K562 (cell line): ENCODE results near the gene TMEM33. TPM values are rescaled to one million over a fixed set of nuclear protein-coding genes. Genes with fewer than 3 reads are reported as not detected.

Experiments
- ATAC-seq: fragments of 200-7000 bp; cut with Tn5 transposase; 3 replicates; pipeline ENCODE4 v1.9.1; 2020; ENCODE audit warnings: moderate library complexity
- BruUV-seq: library from RNA; stranded (reverse); fragments of 400-500 nt; replicated peaks from 2 replicates; lab custom pipeline; 2021; lab: Mats Ljungman, UMichigan
- CTCF ChIA-PET: fragments of 300-600 bp; formaldehyde crosslinking; extraction: SDS; loops from one replicate; lab custom pipeline; 2021; ENCODE audit warnings: low intra/inter-chr PET ratio; lab: Yijun Ruan, JAX
- POLR2A ChIA-PET: fragments of 300-600, 350-650 bp; sonication (Branson Sonifier 250); formaldehyde crosslinking; extraction: SDS; loops from one replicate; lab custom pipeline; 2021; ENCODE audit warnings: antibody characterized with exemption, inconsistent platforms; lab: Yijun Ruan, JAX
- DNase-seq, 4 experiments: peaks; one replicate each; pipeline versions ENCODE4 v3.0.0 to v3.0.0-alpha.2; 2011 to 2018; ENCODE audit warnings: low spot score in 3 of 4, mixed read lengths in 3 of 4; ENCODE audit errors: extremely low read depth in 1 of 4
- FAIRE-seq: peaks from 2 replicates; lab custom pipeline; 2011; peaks lifted over from hg19 to GRCh38; lab: Jason Lieb, UNC
- H2AFZ ChIP-seq: 2 replicates; pipeline ENCODE4 v1.6.0; 2011; ENCODE audit warnings: low read depth, low read length, control low read depth, inconsistent platforms
- H3K27ac ChIP-seq: fragments of 200-600 bp; 3 replicates; pipeline ENCODE4 v1.8.0; 2011; ENCODE audit warnings: low read depth, mild to moderate bottlenecking, control low read depth, inconsistent platforms, low read length, moderate library complexity, mixed read lengths; ENCODE audit errors: extremely low read depth
- H3K27me3 ChIP-seq, 2 experiments: fragments of 300-600 bp in 1 of 2; 2 replicates in 1 of 2; 3 replicates in 1 of 2; pipeline versions ENCODE4 v1.6.0 to v1.8.0; 2011; ENCODE audit warnings: inconsistent platforms in 2 of 2, low read length in 2 of 2, mild to moderate bottlenecking in 1 of 2, mixed read lengths in 1 of 2, moderate library complexity in 1 of 2; ENCODE audit not compliant: control insufficient read depth in 2 of 2, insufficient read depth in 2 of 2
- H3K36me3 ChIP-seq: fragments of 300-600 bp; 3 replicates; pipeline ENCODE4 v1.8.0; 2011; ENCODE audit warnings: mild to moderate bottlenecking, low read length, inconsistent platforms; ENCODE audit not compliant: control insufficient read depth, insufficient read depth
- H3K4me1 ChIP-seq, 2 experiments: fragments of 200-600 bp in 1 of 2; replicated peaks in 1 of 2; 2 replicates in 1 of 2; 3 replicates in 1 of 2; pipeline versions ENCODE4 v1.5.1 to v1.8.0; 2011; ENCODE audit warnings: inconsistent platforms in 2 of 2, low read length in 2 of 2, mild to moderate bottlenecking in 1 of 2, mixed read lengths in 1 of 2, moderate library complexity in 1 of 2; ENCODE audit not compliant: control insufficient read depth in 2 of 2, insufficient read depth in 2 of 2
- H3K4me2 ChIP-seq: 2 replicates; pipeline ENCODE4 v1.6.1; 2011; ENCODE audit warnings: low read length, control low read depth, inconsistent platforms, mixed read lengths; ENCODE audit not compliant: insufficient read depth
- H3K4me3 ChIP-seq: fragments of 200-600 bp; sonication (generic), shearing (Covaris generic); 2 replicates; pipeline ENCODE4 v1.5.1; 2016; ENCODE audit warnings: control low read depth, inconsistent platforms
- H3K79me2 ChIP-seq: fragments of 200-600 bp; 3 replicates; pipeline ENCODE4 v1.8.0; 2011; ENCODE audit warnings: low read length, inconsistent platforms; ENCODE audit not compliant: control insufficient read depth, insufficient read depth
- H3K9ac ChIP-seq, 2 experiments: 2 replicates each; pipeline versions ENCODE4 v1.6.0 to v1.6.1; 2011; ENCODE audit warnings: low read depth in 2 of 2, low read length in 2 of 2, control low read depth in 1 of 2, inconsistent platforms in 1 of 2, mild to moderate bottlenecking in 1 of 2, mixed read lengths in 1 of 2; ENCODE audit not compliant: insufficient read depth in 1 of 2
- H3K9me1 ChIP-seq: one replicate; pipeline ENCODE4 v1.6.0; 2011; ENCODE audit warnings: inconsistent platforms, mild to moderate bottlenecking, low read length, moderate library complexity; ENCODE audit not compliant: control insufficient read depth, insufficient read depth
- H3K9me3 ChIP-seq: replicated peaks from 2 replicates; pipeline ENCODE4 v1.5.1; 2011; ENCODE audit warnings: low read depth, low read length, inconsistent platforms; ENCODE audit not compliant: control insufficient read depth, insufficient read depth
- H4K20me1 ChIP-seq: replicated peaks from 2 replicates; pipeline ENCODE4 v1.6.1; 2011; ENCODE audit warnings: low read length, inconsistent platforms, mixed read lengths; ENCODE audit not compliant: control insufficient read depth, insufficient read depth
- NFIC ChIP-seq: fragments of 450-650 bp; IDR thresholded peaks from 2 replicates; pipeline ENCODE4 v1.6.1; 2017; ENCODE audit warnings: mild to moderate bottlenecking, inconsistent platforms
- SRSF9 ChIP-seq: fragments of 200-400 bp; formaldehyde crosslinking; IDR thresholded peaks from 2 replicates; pipeline ENCODE4 v1.6.1; 2017; ENCODE audit warnings: low read depth, low read length, borderline replicate concordance
- THAP12 ChIP-seq: fragments of 250-450 bp; sonication (Bioruptor Pico); IDR thresholded peaks from 2 replicates; pipeline ENCODE4 v1.9.0; 2021; ENCODE audit warnings: mild to moderate bottlenecking, inconsistent platforms
- ZNF24 ChIP-seq: fragments of 450-650 bp; IDR thresholded peaks from 2 replicates; pipeline ENCODE4 v1.6.1; 2016
- ZNF263 ChIP-seq: sonication (generic); formaldehyde crosslinking; IDR thresholded peaks from 2 replicates; pipeline ENCODE4 v1.8.0; 2022; ENCODE audit warnings: mild to moderate bottlenecking, missing genetic modification reagents, borderline replicate concordance
- ZNF324 ChIP-seq: fragments of 250-450 bp; sonication (Bioruptor Pico); IDR thresholded peaks from 2 replicates; pipeline ENCODE4 v1.4.0; 2020; ENCODE audit warnings: mild to moderate bottlenecking
- ZZZ3 ChIP-seq: fragments of 450-650 bp; IDR thresholded peaks from 2 replicates; pipeline ENCODE4 v1.6.1; 2016; ENCODE audit warnings: antibody characterized with exemption, mild to moderate bottlenecking, moderate library complexity
- WGBS: fragments of 100-300 bp; shearing (Covaris generic); methylation state at CpG from one replicate; pipeline ENCODE4 v1.1.6; 2016; ENCODE audit warnings: low coverage, mixed read lengths; ENCODE audit not compliant: insufficient coverage; ENCODE audit errors: missing lambda C conversion rate; 5-methylcytosine and 5-hydroxymethylcytosine counted together
- in situ Hi-C: fragments of 300-500 bp; cut with MboI; formaldehyde crosslinking; loops from 4 replicates; pipeline ENCODE4 v1.15.0; 2018; ENCODE audit warnings: inconsistent platforms, mixed read lengths
- intact Hi-C: fragments of 100-400 bp; cut with micrococcal nuclease; formaldehyde crosslinking; loops from 2 replicates; pipeline ENCODE4 v1.14.2; 2022
- polyA plus RNA-seq, 8 experiments: library from polyadenylated mRNA; depleted of rRNA in 4 of 8; stranded (reverse) in 5 of 8; unstranded in 3 of 8; fragments of >200 nt; fragmentation: Nextera tagmentation in 2 of 8; fragmentation: Illumina TruSeq in 1 of 8; extraction: Ambion mirVana in 2 of 8; extraction: Trizol in 1 of 8; gene quantifications; 2 replicates each; pipeline versions ENCODE4 v1.2.1 to v1.2.3, GENCODE V29; 2011 to 2014; ENCODE audit warnings: inconsistent platforms in 1 of 8, missing spikeins in 1 of 8
- small RNA-seq: library from RNA; depleted of rRNA; stranded (forward); fragments of <200 nt; gene quantifications from one replicate; pipeline ENCODE3, GENCODE V24; 2014
- total RNA-seq, 7 experiments: library from RNA; depleted of rRNA in 6 of 7; stranded (reverse); fragments of >200 nt in 6 of 7; fragmentation: Illumina TruSeq in 2 of 7; extraction: Trizol in 2 of 7; gene quantifications; 2 replicates each; pipeline versions ENCODE4 v1.2.1 to v1.2.3, GENCODE V29; 2011 to 2021; ENCODE audit warnings: low replicate concordance in 1 of 7

Gene TMEM33
- total and polyA plus RNA-seq, 9 of the 15 experiments (the other 6 are each of a cell fraction or from before 2014, with no cell fraction given), result 16.8 to 85.9 (median 67.9) TPM

- TF ChIP-seq THAP12 (CRISPR knock-in tag), result no peak
- TF ChIP-seq, all 486 proteins: peak for 0
These were observed 64.1 kb downstream of the TMEM33 start (continued) for GRCh38 chr4:41999321-41999720.

- Histone ChIP-seq H3K9me1 (no peaks in the 10 kb centered on the region), H3K27me3 (no peaks in the 10 kb centered on the region), H3K36me3 (peaks cover 46% of the 10 kb centered on the region), H3K79me2 (peaks cover 46% of the 10 kb centered on the region), H4K20me1 (no peaks in the 10 kb centered on the region), H3K9me3 (no peaks in the 10 kb centered on the region), H3K4me1 (no peaks in the 10 kb centered on the region), H2AFZ (no peak overlapping the region), H3K4me3 (no peak overlapping the region), H3K9ac (no peak overlapping the region; a peak in 1 of 4 replicates), H3K27ac (no peak overlapping the region), H3K4me2 (no peak overlapping the region)
- POLR2A ChIA-PET, result interaction anchor here (2.1 kb wide), 1 partner anchor 10 kb away, joined by 7 read pairs; no protein-coding TSS in a partner anchor
- no peak for TF ChIP-seq ZNF263 (CRISPR knock-in tag)
- no peak for TF ChIP-seq ZNF24
- no peak for TF ChIP-seq SRSF9
- no peak for TF ChIP-seq ZZZ3
- no peak for TF ChIP-seq ZNF324
- TF ChIP-seq NFIC, result no peak
- no peak for DNase-seq
- in situ Hi-C loops (no loop called here), intact Hi-C loops (no loop called here)
- no TSS peak for BruUV-seq
- WGBS, result 93% methylated on average over 3 of the region's 3 CpGs
- FAIRE-seq, result no peak
- CTCF ChIA-PET, result no interaction called here
- ATAC-seq, result no peak
These were observed 73.0 kb downstream of the TMEM33 start for GRCh38 chr4:42008011-42008786.

Small RNAs within 50 kb of the gene (small RNA-seq; reads per million reads assigned to genes)
- not detected for gene AC108210.2

Other genes starting within 250 kb of the TMEM33 start
- not detected in 2 replicates for gene PHOX2B, start 186.7 kb upstream of the TMEM33 start, total RNA-seq (2014; rRNA removed)
- not detected in 2 replicates for gene PHOX2B, start 186.7 kb upstream of the TMEM33 start, total RNA-seq (2014; rRNA removed; fragmentation: Illumina TruSeq; extraction: Trizol)
- gene PHOX2B, start 186.7 kb upstream of the TMEM33 start, total RNA-seq (2015; rRNA removed; fragmentation: Illumina TruSeq; extraction: Trizol), result not detected in 2 replicates
- gene PHOX2B, start 186.7 kb upstream of the TMEM33 start, total RNA-seq (2021), result not detected in 2 replicates
- not detected in 2 replicates for gene PHOX2B, start 186.7 kb upstream of the TMEM33 start, polyA plus RNA-seq (2011; rRNA removed)
- not detected in 2 replicates for gene PHOX2B, start 186.7 kb upstream of the TMEM33 start, polyA plus RNA-seq (2014; fragmentation: Illumina TruSeq; extraction: Trizol)
- gene PHOX2B, start 186.7 kb upstream of the TMEM33 start, polyA plus RNA-seq (2014; fragmentation: Nextera tagmentation; extraction: Ambion mirVana), result not detected
- not detected in 2 replicates for gene PHOX2B, start 186.7 kb upstream of the TMEM33 start, polyA plus RNA-seq (2014; rRNA removed)
- 0.24 and 0.64 TPM in 2 replicates for gene DCAF4L1, start 46.3 kb downstream of the TMEM33 start, total RNA-seq (2014; rRNA removed)
- 0.40 and 0.48 TPM in 2 replicates for gene DCAF4L1, start 46.3 kb downstream of the TMEM33 start, total RNA-seq (2014; rRNA removed; fragmentation: Illumina TruSeq; extraction: Trizol)
- gene DCAF4L1, start 46.3 kb downstream of the TMEM33 start, total RNA-seq (2015; rRNA removed; fragmentation: Illumina TruSeq; extraction: Trizol), result 0.38 and 0.54 TPM in 2 replicates
- 0.25 and 0.27 TPM in 2 replicates for gene DCAF4L1, start 46.3 kb downstream of the TMEM33 start, total RNA-seq (2021)
- gene DCAF4L1, start 46.3 kb downstream of the TMEM33 start, polyA plus RNA-seq (2011; rRNA removed), result 0.17 and 0.28 TPM in 2 replicates
- 0.30 and 0.36 TPM in 2 replicates for gene DCAF4L1, start 46.3 kb downstream of the TMEM33 start, polyA plus RNA-seq (2014; fragmentation: Illumina TruSeq; extraction: Trizol)
- under 1 TPM; 0.17 to 0.37 TPM for gene DCAF4L1, start 46.3 kb downstream of the TMEM33 start, polyA plus RNA-seq (2014; fragmentation: Nextera tagmentation; extraction: Ambion mirVana)
- 0.32 and 0.38 TPM in 2 replicates for gene DCAF4L1, start 46.3 kb downstream of the TMEM33 start, polyA plus RNA-seq (2014; rRNA removed)
- 41.7 and 44.2 TPM in 2 replicates for gene SLC30A9, start 55.1 kb downstream of the TMEM33 start, total RNA-seq (2014; rRNA removed)
- 63.8 and 76.2 TPM in 2 replicates for gene SLC30A9, start 55.1 kb downstream of the TMEM33 start, total RNA-seq (2014; rRNA removed; fragmentation: Illumina TruSeq; extraction: Trizol)
- gene SLC30A9, start 55.1 kb downstream of the TMEM33 start, total RNA-seq (2015; rRNA removed; fragmentation: Illumina TruSeq; extraction: Trizol), result 63.6 and 70.5 TPM in 2 replicates
- 54.5 and 56.3 TPM in 2 replicates for gene SLC30A9, start 55.1 kb downstream of the TMEM33 start, total RNA-seq (2021)
- 61.1 and 73.5 TPM in 2 replicates for gene SLC30A9, start 55.1 kb downstream of the TMEM33 start, polyA plus RNA-seq (2011; rRNA removed)
- 45.7 and 51.6 TPM in 2 replicates for gene SLC30A9, start 55.1 kb downstream of the TMEM33 start, polyA plus RNA-seq (2014; fragmentation: Illumina TruSeq; extraction: Trizol)
- gene SLC30A9, start 55.1 kb downstream of the TMEM33 start, polyA plus RNA-seq (2014; fragmentation: Nextera tagmentation; extraction: Ambion mirVana), result 10 to 100 TPM; 14.7 to 16.6 TPM
- gene SLC30A9, start 55.1 kb downstream of the TMEM33 start, polyA plus RNA-seq (2014; rRNA removed), result 41.0 and 41.1 TPM in 2 replicates
- gene BEND4, start 217.2 kb downstream of the TMEM33 start, total RNA-seq (2014; rRNA removed), result not detected in 2 replicates
- gene BEND4, start 217.2 kb downstream of the TMEM33 start, total RNA-seq (2014; rRNA removed; fragmentation: Illumina TruSeq; extraction: Trizol), result not detected in 2 replicates
- not detected in 2 replicates for gene BEND4, start 217.2 kb downstream of the TMEM33 start, total RNA-seq (2015; rRNA removed; fragmentation: Illumina TruSeq; extraction: Trizol)
- gene BEND4, start 217.2 kb downstream of the TMEM33 start, total RNA-seq (2021), result 0.13 TPM in 1 of 2 replicates, not detected in the other
- gene BEND4, start 217.2 kb downstream of the TMEM33 start, polyA plus RNA-seq (2011; rRNA removed), result not detected in 2 replicates
- gene BEND4, start 217.2 kb downstream of the TMEM33 start, polyA plus RNA-seq (2014; fragmentation: Illumina TruSeq; extraction: Trizol), result not detected in 2 replicates
- not detected for gene BEND4, start 217.2 kb downstream of the TMEM33 start, polyA plus RNA-seq (2014; fragmentation: Nextera tagmentation; extraction: Ambion mirVana)
- gene BEND4, start 217.2 kb downstream of the TMEM33 start, polyA plus RNA-seq (2014; rRNA removed), result not detected in 2 replicates